OCI-LY1 (cell line): ENCODE measurements around the gene FAM81A.
"Not testable (repeated sequence)": the region's sequence is repeated elsewhere in the genome, so short reads cannot be mapped to it uniquely, and the experiment has no call there.

Source experiments
- CTCF ChIP-seq: fragments of 200-600 bp; sonication (generic), shearing (Covaris generic); IDR thresholded peaks from 2 replicates; pipeline ENCODE4 v1.5.1; 2017; ENCODE audit warnings: mild to moderate bottlenecking, antibody characterized with exemption, low read length, moderate library complexity, mixed read lengths
- EZH2 ChIP-seq: fragments of 200-600 bp; sonication (generic), shearing (Covaris generic); IDR thresholded peaks from 2 replicates; pipeline ENCODE4 v1.8.0; 2017; ENCODE audit warnings: borderline replicate concordance, mixed run types, mild to moderate bottlenecking, antibody characterized with exemption, low read length, moderate library complexity, mixed read lengths

- not testable (repeated sequence) for TF ChIP-seq EZH2, CTCF
Observed at GRCh38 chr15:59401051-59401823, 36.7 kb upstream of the FAM81A start.
